ENCODE measurements around the gene CBX4. TPM values are rescaled to one million over a fixed set of nuclear protein-coding genes. Genes with fewer than 3 reads are reported as not detected.

CBX4 gene
- total and polyA plus RNA-seq, 2 of the 4 experiments (the other 2 are of a cell fraction) = 3.2 to 9.4 TPM

DNA sequence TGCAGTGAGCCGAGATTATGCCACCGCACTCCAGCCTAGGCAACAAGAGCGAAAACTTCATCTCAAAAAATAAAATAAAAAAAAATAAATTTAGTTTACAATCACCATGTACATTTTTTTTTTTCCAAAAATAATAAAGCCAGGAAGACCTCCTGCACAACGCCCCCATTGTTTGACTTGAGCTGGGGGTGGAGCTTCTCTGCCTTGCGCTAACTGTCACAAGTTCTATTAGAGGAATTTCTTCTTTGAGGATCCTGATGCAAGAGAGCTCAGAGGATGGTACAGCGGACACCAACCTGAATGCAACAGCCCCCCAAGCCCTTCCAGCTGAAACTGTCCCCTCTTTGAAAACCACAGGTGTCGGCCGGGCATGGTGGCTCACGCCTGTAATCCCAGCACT, 24.9 kb upstream of the CBX4 start:
- no peak for DNase-seq
- H3K27ac ChIP-seq (ENCODE audit: insufficient read depth, low read length) = no peak overlapping the region
- no peaks in the 10 kb centered on the region for H4K20me1 ChIP-seq (ENCODE audit: insufficient read depth, low read length)
- peaks cover 43% of the 10 kb centered on the region for H3K27me3 ChIP-seq (ENCODE audit: control insufficient read depth, insufficient read depth, low read length)
- H3K36me3 ChIP-seq (ENCODE audit: control insufficient read depth, insufficient read depth, low read length) = no peaks in the 10 kb centered on the region
- CTCF ChIA-PET = no interaction called here
- no peak overlapping the region for H2BK5ac ChIP-seq (ENCODE audit: low read depth, low read length, poor library complexity, severe bottlenecking)
- H2BK120ac ChIP-seq (ENCODE audit: low read depth, low read length) = no peak overlapping the region
- dilution Hi-C loops (cut with HindIII; ENCODE audit: low sequenced_read_pairs, unreplicated experiment) = no loop called here
- no peak overlapping the region for H3K14ac ChIP-seq (replicated peaks; ENCODE audit: low read depth, low read length)
- intact Hi-C loops (cut with micrococcal nuclease) = no loop called here
- POLR2A ChIA-PET (ENCODE audit: unreplicated experiment) = interaction anchor here (0.6 kb wide), 1 partner anchor 297 kb away, joined by 4 read pairs; no protein-coding TSS in a partner anchor
- H2BK20ac ChIP-seq (ENCODE audit: low read depth, low read length) = no peak overlapping the region
- H2BK15ac ChIP-seq (ENCODE audit: low read depth, low read length) = no peak overlapping the region
- in situ Hi-C loops (cut with MboI; ENCODE audit: low sequenced_read_pairs) = no loop called here
- no peak overlapping the region for H3K56ac ChIP-seq (ENCODE audit: extremely low read depth, insufficient read depth, low read length)
- no peak overlapping the region for H2AK5ac ChIP-seq (ENCODE audit: low read depth, low read length)
- H3K18ac ChIP-seq (ENCODE audit: low read depth, low read length) = no peak overlapping the region
- no peak overlapping the region for H4K5ac ChIP-seq (ENCODE audit: low read depth, low read length)
- no peak overlapping the region for H3K4ac ChIP-seq (ENCODE audit: low read depth, low read length)
- no peak overlapping the region for H4K91ac ChIP-seq (ENCODE audit: insufficient read depth, low read depth, low read length)
- 70% methylated on average over 2 of the region's 9 CpGs; no CpG with 5 or more reads in 1 of the 2 experiments for WGBS, 2 experiments (ENCODE audit: extremely low coverage in 2 of 2, insufficient read length in 1 of 2)
- H3K9me3 ChIP-seq (ENCODE audit: control insufficient read depth, insufficient read depth, low read length) = no peaks in the 10 kb centered on the region
- H3K23ac ChIP-seq (ENCODE audit: low read depth, low read length) = no peak overlapping the region
- H2AFZ ChIP-seq (replicated peaks; ENCODE audit: low read length, poor library complexity) = no peak overlapping the region
- no peak overlapping the region for H2AK9ac ChIP-seq (replicated peaks; ENCODE audit: low read depth, low read length, poor library complexity)
- no peak overlapping the region for H4K8ac ChIP-seq (ENCODE audit: low read depth in 2 of 2, low read length in 2 of 2)
- no peaks in the 10 kb centered on the region for H3K4me1 ChIP-seq (ENCODE audit: control insufficient read depth, insufficient read depth, low read length)
- H3K79me1 ChIP-seq (ENCODE audit: low read depth in 1 of 2, low read length in 2 of 2) = no peaks in the 10 kb centered on the region
- no peak overlapping the region for H3K4me3 ChIP-seq (ENCODE audit: insufficient read depth, low read depth, low read length)
- no peak for ATAC-seq (ENCODE audit: low read depth)
- H3K9ac ChIP-seq (ENCODE audit: low read depth, low read length) = no peak overlapping the region
- H3K9me1 ChIP-seq (ENCODE audit: insufficient read depth, low read length) = no peaks in the 10 kb centered on the region
- no TSS peak for BruUV-seq (replicated peaks)
- H3K4me2 ChIP-seq (ENCODE audit: low read depth, low read length) = no peak overlapping the region
- TF ChIP-seq, protein P1, sequence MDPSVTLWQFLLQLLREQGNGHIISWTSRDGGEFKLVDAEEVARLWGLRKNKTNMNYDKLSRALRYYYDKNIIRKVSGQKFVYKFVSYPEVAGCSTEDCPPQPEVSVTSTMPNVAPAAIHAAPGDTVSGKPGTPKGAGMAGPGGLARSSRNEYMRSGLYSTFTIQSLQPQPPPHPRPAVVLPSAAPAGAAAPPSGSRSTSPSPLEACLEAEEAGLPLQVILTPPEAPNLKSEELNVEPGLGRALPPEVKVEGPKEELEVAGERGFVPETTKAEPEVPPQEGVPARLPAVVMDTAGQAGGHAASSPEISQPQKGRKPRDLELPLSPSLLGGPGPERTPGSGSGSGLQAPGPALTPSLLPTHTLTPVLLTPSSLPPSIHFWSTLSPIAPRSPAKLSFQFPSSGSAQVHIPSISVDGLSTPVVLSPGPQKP (IDR thresholded peaks at IDR 0.05; ENCODE audit: borderline replicate concordance, low read depth, low read length) = no peak
- TF ChIP-seq RFX5 (IDR thresholded peaks at IDR 0.05; ENCODE audit: low read depth, low read length) = no peak
- no peak for TF ChIP-seq MAFK (IDR thresholded peaks at IDR 0.05; ENCODE audit: low read depth, low read length)
- TF ChIP-seq SMC3 (IDR thresholded peaks at IDR 0.05; ENCODE audit: low read depth, low read length) = no peak
- no peak for TF ChIP-seq POLR2A (IDR thresholded peaks at IDR 0.05; ENCODE audit: low read depth, low read length)
- TF ChIP-seq NFE2L2 (IDR thresholded peaks at IDR 0.05; ENCODE audit: low read depth, low read length) = no peak
- no peak for TF ChIP-seq MXI1 (IDR thresholded peaks at IDR 0.05; ENCODE audit: borderline replicate concordance, low read depth, low read length)
- TF ChIP-seq, protein P2, sequence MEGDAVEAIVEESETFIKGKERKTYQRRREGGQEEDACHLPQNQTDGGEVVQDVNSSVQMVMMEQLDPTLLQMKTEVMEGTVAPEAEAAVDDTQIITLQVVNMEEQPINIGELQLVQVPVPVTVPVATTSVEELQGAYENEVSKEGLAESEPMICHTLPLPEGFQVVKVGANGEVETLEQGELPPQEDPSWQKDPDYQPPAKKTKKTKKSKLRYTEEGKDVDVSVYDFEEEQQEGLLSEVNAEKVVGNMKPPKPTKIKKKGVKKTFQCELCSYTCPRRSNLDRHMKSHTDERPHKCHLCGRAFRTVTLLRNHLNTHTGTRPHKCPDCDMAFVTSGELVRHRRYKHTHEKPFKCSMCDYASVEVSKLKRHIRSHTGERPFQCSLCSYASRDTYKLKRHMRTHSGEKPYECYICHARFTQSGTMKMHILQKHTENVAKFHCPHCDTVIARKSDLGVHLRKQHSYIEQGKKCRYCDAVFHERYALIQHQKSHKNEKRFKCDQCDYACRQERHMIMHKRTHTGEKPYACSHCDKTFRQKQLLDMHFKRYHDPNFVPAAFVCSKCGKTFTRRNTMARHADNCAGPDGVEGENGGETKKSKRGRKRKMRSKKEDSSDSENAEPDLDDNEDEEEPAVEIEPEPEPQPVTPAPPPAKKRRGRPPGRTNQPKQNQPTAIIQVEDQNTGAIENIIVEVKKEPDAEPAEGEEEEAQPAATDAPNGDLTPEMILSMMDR (conservative IDR thresholded peaks at IDR 0.05; ENCODE audit: low read depth, low read length) = no peak
- no peak for TF ChIP-seq CEBPB (IDR thresholded peaks at IDR 0.05; ENCODE audit: low read depth, low read length)
- TF ChIP-seq CHD1 (IDR thresholded peaks at IDR 0.05; ENCODE audit: low read depth, low read length) = no peak
- TF ChIP-seq RAD21 (IDR thresholded peaks at IDR 0.05; ENCODE audit: low read length) = no peak
- no peak for TF ChIP-seq BHLHE40 (IDR thresholded peaks at IDR 0.05; ENCODE audit: low read depth, low read length)
- TF ChIP-seq MAZ (IDR thresholded peaks at IDR 0.05; ENCODE audit: borderline replicate concordance, low read depth, low read length) = no peak
- TF ChIP-seq RCOR1 (IDR thresholded peaks at IDR 0.05; ENCODE audit: insufficient replicate concordance, low read length) = no peak

Measured in IMR-90 (cell line).